ENCODE measurements around the gene UROD.

- TF ChIP-seq CTCF (IDR thresholded peaks at IDR 0.05; ENCODE audit: low read depth, low read length): no peak
- TF ChIP-seq POLR2A (IDR thresholded peaks at IDR 0.05; ENCODE audit: extremely low read depth, insufficient read length): no peak
These were observed 28.2 kb downstream of the UROD start for GRCh38 chr1:45040297-45040696.
